ENCODE results near the gene MAST3.

The MAST3 gene

GRCh38 chr19:18110609-18111232, 13.1 kb downstream of the MAST3 start:
- DNase-seq (ENCODE audit: low read depth in 2 of 2, low spot score in 1 of 2) = no peak

DNA sequence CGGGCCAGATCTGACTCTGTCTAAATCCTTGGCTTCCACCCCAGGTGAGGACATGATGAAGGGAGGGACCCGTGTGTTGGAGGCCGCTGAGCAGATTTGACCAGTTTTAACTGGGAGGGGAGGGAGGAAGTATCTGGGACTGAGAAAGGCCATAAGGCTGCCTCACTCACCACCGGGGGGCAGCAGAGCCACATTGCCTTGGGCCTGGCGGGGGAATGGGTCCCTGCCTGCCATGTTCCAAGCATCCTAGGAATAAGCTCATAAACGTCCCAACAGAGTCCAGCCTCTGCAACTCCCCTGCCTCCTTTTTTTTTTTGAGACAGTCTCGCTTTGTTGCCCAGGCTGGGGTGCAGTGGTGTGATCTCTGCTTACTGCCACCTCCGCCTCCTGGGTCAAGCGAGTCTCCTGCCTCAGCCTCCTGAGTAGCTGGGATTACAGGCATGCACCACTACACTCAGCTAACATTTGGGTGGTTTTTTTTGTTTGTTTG, 15.5 kb downstream of the MAST3 start:
- peak; percentile 59 to 61 for DNase-seq (ENCODE audit: low read depth in 2 of 2, low spot score in 1 of 2)

GRCh38 chr19:18113827-18114226, 16.2 kb downstream of the MAST3 start:
- DNase-seq (ENCODE audit: low read depth in 2 of 2, low spot score in 1 of 2) = no peak

DNA sequence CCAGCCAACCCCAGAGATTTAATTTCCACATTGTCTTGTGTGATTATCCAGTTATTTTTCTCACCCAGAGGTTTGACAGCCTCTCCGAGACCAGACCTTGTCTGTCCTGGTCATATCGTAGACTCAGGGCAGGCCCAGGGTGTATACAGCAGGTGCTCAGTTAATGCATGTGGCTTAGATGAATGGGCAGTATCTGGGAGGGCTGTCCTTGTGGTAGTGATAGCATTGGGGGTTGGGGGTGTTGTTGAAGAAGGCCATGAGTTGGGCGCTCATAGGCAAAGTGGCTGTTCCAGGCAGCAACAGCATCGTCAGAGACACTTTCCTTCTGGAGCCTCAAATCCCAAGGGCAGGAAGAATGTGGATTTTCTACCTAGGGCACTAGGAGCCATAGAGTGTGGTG, 16.9 kb downstream of the MAST3 start:
- DNase-seq (ENCODE audit: low read depth in 2 of 2, low spot score in 1 of 2) = no peak

DNA sequence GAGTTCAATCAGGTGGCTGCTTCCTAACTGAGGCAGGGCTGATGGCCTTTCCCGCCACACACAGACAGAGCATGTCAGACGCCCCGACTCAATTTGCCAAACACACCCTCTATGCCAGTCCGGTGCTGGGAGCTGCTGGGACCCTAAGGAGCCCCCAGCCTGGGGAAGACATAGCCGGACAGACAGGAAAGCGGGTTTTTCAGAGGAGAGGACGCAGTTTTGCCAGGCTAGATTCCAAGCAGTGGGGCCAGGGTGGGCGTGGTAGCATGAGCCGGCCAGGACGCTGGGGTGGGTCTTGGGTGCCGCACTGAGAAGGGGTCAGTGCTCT, 19.8 kb downstream of the MAST3 start:
- DNase-seq (ENCODE audit: low read depth in 2 of 2, low spot score in 1 of 2) = no peak

DNA sequence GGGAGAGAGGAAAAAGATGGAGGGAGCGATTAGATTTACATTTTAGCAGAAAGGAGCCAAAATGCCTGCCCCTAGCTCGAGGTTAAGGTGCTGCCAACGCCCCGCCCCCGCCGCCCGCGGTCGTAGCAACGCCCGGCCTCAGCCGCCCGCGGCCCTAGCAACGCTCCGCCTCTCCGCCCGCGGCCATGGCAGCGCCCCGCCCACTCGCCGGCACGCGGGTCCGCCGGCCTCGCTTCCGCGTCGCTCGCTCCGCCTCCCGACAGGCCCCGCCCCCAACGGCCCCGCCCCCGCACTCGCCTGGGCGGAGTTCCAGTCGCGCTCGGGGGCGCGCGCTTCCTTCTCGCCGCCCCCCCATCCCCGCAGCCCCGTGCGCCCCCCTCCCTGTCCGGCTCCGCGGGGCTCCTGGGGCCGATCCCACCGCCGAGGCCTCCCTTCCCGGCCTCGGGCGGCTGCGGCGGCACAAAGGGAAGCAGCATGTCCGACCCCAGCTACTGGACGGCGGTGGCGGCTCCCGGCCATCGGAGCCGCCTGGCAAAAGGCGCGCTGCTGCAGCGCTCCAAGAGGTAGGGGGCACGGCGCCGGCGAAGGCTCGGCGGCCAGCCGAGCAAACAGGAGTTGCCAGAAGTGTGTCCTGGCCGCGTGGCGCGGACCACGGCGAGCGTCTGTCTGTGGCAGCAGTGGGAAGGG, 20.3 kb downstream of the MAST3 start:
- peak; percentile 85 to 91 for DNase-seq (ENCODE audit: low read depth in 2 of 2, low spot score in 1 of 2)

DNA sequence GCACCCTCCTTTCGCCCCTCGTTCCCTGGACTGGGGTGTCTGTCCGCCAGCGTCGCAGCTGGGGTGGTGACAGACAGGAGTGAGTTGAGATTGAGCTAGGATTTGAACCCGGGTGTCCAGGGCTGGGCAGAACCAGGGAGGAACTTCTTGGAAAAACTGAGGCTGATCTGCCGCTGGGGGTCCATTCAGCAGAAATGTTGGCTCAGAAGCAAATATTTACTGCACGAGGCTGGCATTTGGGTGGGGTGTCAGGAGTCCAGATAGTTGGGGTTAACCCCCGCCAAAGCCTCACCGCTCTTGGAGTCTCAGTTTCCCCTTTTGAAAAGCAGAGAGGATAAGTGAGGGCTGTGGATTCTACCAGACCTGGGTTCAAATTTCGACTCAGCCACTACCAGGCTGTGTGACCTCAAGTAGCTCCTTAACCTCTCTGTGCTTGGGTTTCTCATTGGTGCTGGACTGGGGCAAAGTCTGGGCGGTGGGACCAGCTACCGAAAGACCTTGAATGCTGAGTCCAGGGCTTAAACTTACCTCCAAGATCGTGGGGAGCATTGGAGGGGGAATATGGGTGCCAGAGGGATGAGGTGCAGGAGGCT, 20.9 kb downstream of the MAST3 start:
- DNase-seq (ENCODE audit: low read depth in 2 of 2, low spot score in 1 of 2) = no peak

DNA sequence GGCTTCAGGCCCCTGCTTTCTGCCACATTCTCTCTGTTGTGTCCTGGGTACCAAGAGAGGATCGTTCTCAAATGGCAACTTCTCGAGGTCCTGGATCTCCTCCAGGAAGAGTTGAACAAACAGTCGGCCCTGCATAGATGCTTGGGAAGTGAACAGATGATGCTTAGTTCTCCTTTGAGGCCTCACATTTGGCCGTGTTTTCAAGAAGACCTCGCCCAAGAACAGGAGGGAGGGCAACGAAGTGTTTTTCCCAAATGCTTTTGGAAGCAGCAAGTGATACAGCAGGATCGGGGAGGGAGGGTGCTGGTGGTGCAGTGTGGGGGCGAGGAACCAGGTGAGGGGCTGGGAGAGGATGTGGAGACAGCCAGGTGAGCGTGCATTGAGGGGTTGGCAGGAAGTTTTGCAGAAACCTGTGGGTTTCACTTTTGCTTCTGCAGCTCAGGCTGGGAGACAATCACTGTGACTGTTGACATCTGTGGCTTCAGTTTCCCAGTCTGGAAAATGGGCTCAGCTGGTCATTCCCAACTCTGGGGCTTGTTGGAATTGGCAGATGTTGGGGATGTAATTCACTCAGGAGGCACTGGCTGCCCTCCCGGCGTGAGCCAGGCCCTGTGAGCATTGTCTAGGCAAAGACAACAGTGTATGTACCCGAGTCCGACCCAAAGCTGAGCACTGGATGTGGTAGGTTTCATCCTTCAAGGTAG, 21.6 kb downstream of the MAST3 start:
- DNase-seq (ENCODE audit: low read depth in 2 of 2, low spot score in 1 of 2) = no peak

GRCh38 chr19:18119717-18120105, 22.1 kb downstream of the MAST3 start:
- DNase-seq (ENCODE audit: low read depth in 2 of 2, low spot score in 1 of 2) = peak in 1 of 2 donors; percentile 32

- no peak for DNase-seq (ENCODE audit: low read depth in 2 of 2, low spot score in 1 of 2)
These were observed 22.5 kb downstream of the MAST3 start for GRCh38 chr19:18120127-18120526.

- DNase-seq (ENCODE audit: low read depth in 2 of 2, low spot score in 1 of 2) = no peak
These were observed 23.6 kb downstream of the MAST3 start for GRCh38 chr19:18121166-18121565.

- no peak for DNase-seq (ENCODE audit: low read depth in 2 of 2, low spot score in 1 of 2)
These were observed 24.8 kb downstream of the MAST3 start for GRCh38 chr19:18122424-18122823.

DNA sequence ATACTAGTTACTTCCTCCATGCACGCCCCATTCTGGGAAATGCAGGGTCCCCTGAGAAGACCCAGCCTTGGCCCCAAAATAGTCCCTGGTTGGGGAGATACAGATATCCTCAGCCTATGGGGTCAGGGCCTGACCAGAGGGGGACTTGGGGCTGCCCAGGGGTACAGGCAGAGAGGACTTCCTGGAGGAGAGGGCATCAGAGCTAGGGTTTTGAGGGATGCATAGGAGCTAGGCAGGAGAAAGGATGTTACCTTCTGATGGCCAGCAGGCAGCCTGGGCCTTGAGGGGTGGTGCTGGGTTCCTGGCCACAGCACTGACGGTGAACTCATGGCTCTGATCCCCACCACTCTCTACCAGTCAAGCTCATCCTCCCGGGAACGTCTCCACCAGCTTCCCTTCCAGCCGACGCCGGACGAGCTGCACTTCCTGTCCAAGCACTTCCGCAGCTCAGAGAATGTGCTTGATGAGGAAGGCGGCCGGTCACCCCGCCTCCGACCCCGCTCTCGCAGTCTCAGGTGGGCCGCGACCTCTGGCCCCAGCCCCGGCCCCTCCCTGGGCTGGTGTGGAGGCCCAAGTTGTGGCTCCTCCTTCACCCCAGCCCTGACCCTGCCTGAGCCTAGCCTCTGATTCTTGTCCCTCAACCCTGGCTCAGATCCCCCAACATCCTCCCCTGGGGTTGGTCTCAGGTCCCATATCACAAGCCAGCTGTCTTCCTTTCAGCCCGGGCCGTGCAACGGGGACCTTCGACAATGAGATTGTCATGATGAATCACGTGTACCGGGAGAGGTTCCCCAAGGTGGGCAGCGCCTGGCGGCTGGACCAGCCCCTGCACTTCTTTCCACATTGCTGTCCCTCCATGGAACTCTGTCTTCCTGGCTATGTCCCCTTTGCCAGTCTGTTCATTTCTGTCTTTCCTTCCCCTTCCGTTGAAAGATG, 25.6 kb downstream of the MAST3 start:
- no peak for DNase-seq (ENCODE audit: low read depth in 2 of 2, low spot score in 1 of 2)

DNA sequence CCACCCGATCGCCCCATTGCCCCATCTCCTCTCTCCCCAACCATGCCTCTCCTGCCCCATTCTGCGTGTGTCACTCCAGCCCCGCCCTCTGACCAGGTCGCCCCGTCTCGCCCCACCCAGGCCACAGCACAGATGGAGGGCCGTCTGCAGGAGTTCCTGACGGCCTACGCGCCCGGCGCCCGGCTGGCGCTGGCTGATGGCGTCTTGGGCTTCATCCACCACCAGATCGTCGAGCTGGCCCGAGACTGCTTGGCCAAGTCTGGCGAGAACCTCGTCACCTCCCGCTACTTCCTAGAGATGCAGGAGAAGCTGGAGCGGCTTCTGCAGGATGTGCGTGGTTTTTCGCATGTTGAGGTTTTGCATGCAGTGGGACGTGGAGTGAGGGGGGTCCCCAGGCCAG, 26.2 kb downstream of the MAST3 start:
- DNase-seq (ENCODE audit: low read depth in 2 of 2, low spot score in 1 of 2) = no peak

DNA sequence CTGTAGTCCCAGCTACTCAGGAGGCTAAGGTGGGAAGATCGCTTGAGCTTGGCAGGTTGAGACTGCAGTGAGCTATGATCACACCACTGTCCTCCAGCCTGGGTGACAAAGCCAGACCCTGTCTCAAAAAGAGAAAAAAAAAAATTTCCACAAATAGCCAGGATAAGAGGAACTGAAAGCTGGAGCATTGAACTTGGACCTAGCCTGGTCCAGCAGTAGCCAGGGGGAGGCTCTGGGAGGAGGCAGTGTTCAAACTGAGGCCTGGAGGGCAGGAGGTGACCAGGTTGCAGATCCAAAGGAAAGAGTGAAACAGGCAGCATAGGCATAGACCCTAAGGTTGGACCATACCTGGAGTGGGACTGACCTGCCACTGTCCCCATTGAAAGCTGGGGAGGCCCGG, 28.5 kb downstream of the MAST3 start:
- DNase-seq (ENCODE audit: low read depth in 2 of 2, low spot score in 1 of 2) = no peak

DNA sequence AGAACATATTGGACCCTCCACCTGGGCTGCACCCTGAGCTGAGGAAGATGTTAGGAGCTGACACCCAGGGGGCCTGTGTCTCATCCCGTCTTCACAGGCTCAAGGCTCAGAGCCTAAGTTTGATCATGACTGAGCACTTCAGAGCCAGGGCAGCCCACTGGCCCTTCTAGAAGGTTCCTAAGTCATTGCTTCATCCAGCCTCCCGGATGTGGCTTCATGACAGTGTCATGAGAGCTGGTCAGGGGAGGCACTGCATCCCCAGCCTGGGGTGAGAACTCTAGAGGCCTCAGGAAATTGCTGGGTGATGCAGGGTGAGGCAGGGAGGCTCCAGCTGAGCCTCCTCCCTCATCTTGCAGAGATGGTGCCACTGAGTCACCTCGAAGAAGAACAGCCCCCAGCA, 30.5 kb downstream of the MAST3 start:
- DNase-seq (ENCODE audit: low read depth in 2 of 2, low spot score in 1 of 2) = no peak

DNA sequence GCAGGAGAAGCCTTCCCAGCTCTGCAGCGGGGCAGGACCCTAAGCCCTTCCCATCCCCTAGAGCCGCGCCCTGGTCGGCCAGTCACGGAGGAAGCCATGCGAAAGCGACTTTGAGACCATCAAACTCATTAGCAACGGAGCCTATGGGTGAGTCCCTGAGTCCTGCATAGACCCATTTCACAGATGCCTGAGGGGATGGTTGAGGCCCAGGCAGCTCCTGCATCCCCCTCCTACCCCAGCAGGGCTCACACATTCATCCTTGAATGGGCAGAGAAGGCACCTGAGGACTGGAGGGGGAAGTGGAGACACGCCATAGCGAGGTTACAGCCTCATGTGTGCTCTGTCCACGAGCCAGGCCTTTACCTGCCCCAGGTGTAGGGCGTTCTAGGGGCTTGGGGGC, 31.2 kb downstream of the MAST3 start:
- DNase-seq (ENCODE audit: low read depth in 2 of 2, low spot score in 1 of 2) = no peak

GRCh38 chr19:18130523-18131242, 33.1 kb downstream of the MAST3 start:
- no peak for DNase-seq (ENCODE audit: low read depth in 2 of 2, low spot score in 1 of 2)

GRCh38 chr19:18131841-18132596, 34.4 kb downstream of the MAST3 start:
- no peak for DNase-seq (ENCODE audit: low read depth in 2 of 2, low spot score in 1 of 2)

All from stimulated activated CD8-positive, alpha-beta memory T cell treated with anti-CD3 and anti-CD28 coated beads, Interleukin-4, amount 100 ng/mL, for 1 hour (primary cell).